ENCODE results near the gene ZNF521. TPM values are rescaled to one million over a fixed set of nuclear protein-coding genes. Genes with fewer than 3 reads are reported as not detected.

Gene ZNF521
- total RNA-seq, 1 experiment from 2014 or later = not detected

GRCh38 chr18:25123438-25124232 lies 228.3 kb downstream of the ZNF521 start:
- no peaks in the 10 kb centered on the region for H3K9me2 ChIP-seq (ENCODE audit: insufficient read depth)
- H3K79me2 ChIP-seq (ENCODE audit: low read depth) = no peaks in the 10 kb centered on the region
- intact Hi-C loops (cut with micrococcal nuclease; ENCODE audit: unreplicated experiment) = no loop called here
- ChIA-PET CTCF (no interaction called here), POLR2A (ENCODE audit: unreplicated experiment) (no interaction called here)
- no peak overlapping the region for H3K4me3 ChIP-seq
- no peak overlapping the region for H3K27ac ChIP-seq
- no TSS peak for BruUV-seq (replicated peaks)
- H3F3A ChIP-seq (ENCODE audit: insufficient read depth, low read depth) = no peaks in the 10 kb centered on the region
- H3K36me3 ChIP-seq (ENCODE audit: low read depth) = no peaks in the 10 kb centered on the region
- no peak for TF ChIP-seq EZH2 (IDR thresholded peaks at IDR 0.05; ENCODE audit: low read depth)
- TF ChIP-seq, protein P1, sequence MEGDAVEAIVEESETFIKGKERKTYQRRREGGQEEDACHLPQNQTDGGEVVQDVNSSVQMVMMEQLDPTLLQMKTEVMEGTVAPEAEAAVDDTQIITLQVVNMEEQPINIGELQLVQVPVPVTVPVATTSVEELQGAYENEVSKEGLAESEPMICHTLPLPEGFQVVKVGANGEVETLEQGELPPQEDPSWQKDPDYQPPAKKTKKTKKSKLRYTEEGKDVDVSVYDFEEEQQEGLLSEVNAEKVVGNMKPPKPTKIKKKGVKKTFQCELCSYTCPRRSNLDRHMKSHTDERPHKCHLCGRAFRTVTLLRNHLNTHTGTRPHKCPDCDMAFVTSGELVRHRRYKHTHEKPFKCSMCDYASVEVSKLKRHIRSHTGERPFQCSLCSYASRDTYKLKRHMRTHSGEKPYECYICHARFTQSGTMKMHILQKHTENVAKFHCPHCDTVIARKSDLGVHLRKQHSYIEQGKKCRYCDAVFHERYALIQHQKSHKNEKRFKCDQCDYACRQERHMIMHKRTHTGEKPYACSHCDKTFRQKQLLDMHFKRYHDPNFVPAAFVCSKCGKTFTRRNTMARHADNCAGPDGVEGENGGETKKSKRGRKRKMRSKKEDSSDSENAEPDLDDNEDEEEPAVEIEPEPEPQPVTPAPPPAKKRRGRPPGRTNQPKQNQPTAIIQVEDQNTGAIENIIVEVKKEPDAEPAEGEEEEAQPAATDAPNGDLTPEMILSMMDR (conservative IDR thresholded peaks at IDR 0.05) = no peak
- no peak for DNase-seq
- H2AFZ ChIP-seq = no peak overlapping the region
- no peak overlapping the region for H3K4me2 ChIP-seq
- no peaks in the 10 kb centered on the region for H4K20me1 ChIP-seq (ENCODE audit: insufficient read depth)
- H3K4me1 ChIP-seq (replicated peaks; ENCODE audit: insufficient read depth) = no peaks in the 10 kb centered on the region
- no peaks in the 10 kb centered on the region for H3K9me3 ChIP-seq (ENCODE audit: insufficient read depth, low read depth)
- H3K27me3 ChIP-seq (ENCODE audit: insufficient read depth, low read depth) = no peaks in the 10 kb centered on the region

GRCh38 chr18:25121442-25121841 lies 230.5 kb downstream of the ZNF521 start:
- no peaks in the 10 kb centered on the region for H3K36me3 ChIP-seq (ENCODE audit: low read depth)
- no peaks in the 10 kb centered on the region for H3K9me3 ChIP-seq (ENCODE audit: insufficient read depth, low read depth)
- no peaks in the 10 kb centered on the region for H4K20me1 ChIP-seq (ENCODE audit: insufficient read depth)
- H3F3A ChIP-seq (ENCODE audit: insufficient read depth, low read depth) = no peaks in the 10 kb centered on the region
- intact Hi-C loops (cut with micrococcal nuclease; ENCODE audit: unreplicated experiment) = no loop called here
- no peak overlapping the region for H3K4me3 ChIP-seq
- H2AFZ ChIP-seq = no peak overlapping the region
- no peaks in the 10 kb centered on the region for H3K4me1 ChIP-seq (replicated peaks; ENCODE audit: insufficient read depth)
- TF ChIP-seq, protein P1 (conservative IDR thresholded peaks at IDR 0.05) = no peak
- no peak for TF ChIP-seq EZH2 (IDR thresholded peaks at IDR 0.05; ENCODE audit: low read depth)
- H3K79me2 ChIP-seq (ENCODE audit: low read depth) = no peaks in the 10 kb centered on the region
- H3K9me2 ChIP-seq (ENCODE audit: insufficient read depth) = no peaks in the 10 kb centered on the region
- no peak overlapping the region for H3K27ac ChIP-seq
- BruUV-seq (replicated peaks) = no TSS peak
- no peak for DNase-seq
- H3K4me2 ChIP-seq = no peak overlapping the region
- H3K27me3 ChIP-seq (ENCODE audit: insufficient read depth, low read depth) = no peaks in the 10 kb centered on the region
- CTCF ChIA-PET = no interaction called here
- POLR2A ChIA-PET (ENCODE audit: unreplicated experiment) = interaction anchor here (0.5 kb wide), 1 partner anchor 742 kb away, joined by 3 read pairs; no protein-coding TSS in a partner anchor

GRCh38 chr18:25113566-25113965 lies 238.4 kb downstream of the ZNF521 start:
- H3K4me3 ChIP-seq = no peak overlapping the region
- H4K20me1 ChIP-seq (ENCODE audit: insufficient read depth) = no peaks in the 10 kb centered on the region
- no peaks in the 10 kb centered on the region for H3K9me2 ChIP-seq (ENCODE audit: insufficient read depth)
- H3K79me2 ChIP-seq (ENCODE audit: low read depth) = no peaks in the 10 kb centered on the region
- BruUV-seq (replicated peaks) = no TSS peak
- H3K27me3 ChIP-seq (ENCODE audit: insufficient read depth, low read depth) = no peaks in the 10 kb centered on the region
- H3K36me3 ChIP-seq (ENCODE audit: low read depth) = no peaks in the 10 kb centered on the region
- ChIA-PET POLR2A (ENCODE audit: unreplicated experiment) (no interaction called here), CTCF (no interaction called here)
- H3K27ac ChIP-seq = no peak overlapping the region
- intact Hi-C loops (cut with micrococcal nuclease; ENCODE audit: unreplicated experiment) = no loop called here
- H2AFZ ChIP-seq = no peak overlapping the region
- no peak overlapping the region for H3K4me2 ChIP-seq
- no peak for DNase-seq
- no peaks in the 10 kb centered on the region for H3K9me3 ChIP-seq (ENCODE audit: insufficient read depth, low read depth)
- no peaks in the 10 kb centered on the region for H3K4me1 ChIP-seq (replicated peaks; ENCODE audit: insufficient read depth)
- no peak for TF ChIP-seq EZH2 (IDR thresholded peaks at IDR 0.05; ENCODE audit: low read depth)
- TF ChIP-seq, protein P1 (conservative IDR thresholded peaks at IDR 0.05) = no peak
- H3F3A ChIP-seq (ENCODE audit: insufficient read depth, low read depth) = no peaks in the 10 kb centered on the region

Data from PC-9 (cell line).